K562 (cell line): ENCODE results near the gene PTPRU. TPM values are rescaled to one million over a fixed set of nuclear protein-coding genes. Genes with fewer than 3 reads are reported as not detected.

Experiments used
- ARID2 ChIP-seq: fragments of 450-650 bp; IDR thresholded peaks from 2 replicates; pipeline ENCODE4 v1.6.1; 2017; ENCODE audit warnings: antibody characterized with exemption, mild to moderate bottlenecking
- DMBX1 ChIP-seq: fragments of 250-450 bp; sonication (Bioruptor Pico); IDR thresholded peaks from 2 replicates; pipeline ENCODE4 v1.8.0; 2022; ENCODE audit warnings: inconsistent platforms, mild to moderate bottlenecking, moderate library complexity, borderline replicate concordance
- ETS2 ChIP-seq: IDR thresholded peaks from 2 replicates; pipeline ENCODE4 v1.6.1; 2016; ENCODE audit warnings: borderline replicate concordance, missing genetic modification characterization, mild to moderate bottlenecking, moderate library complexity, missing compliant biosample characterization; ENCODE audit not compliant: poor library complexity, severe bottlenecking
- LEF1 ChIP-seq: fragments of 450-650 bp; IDR thresholded peaks from 2 replicates; pipeline ENCODE4 v1.6.1; 2016; ENCODE audit warnings: mild to moderate bottlenecking
- MTA2 ChIP-seq: fragments of 450-650 bp; IDR thresholded peaks from 2 replicates; pipeline ENCODE4 v1.6.1; 2016; ENCODE audit warnings: low read depth
- NR0B1 ChIP-seq: fragments of 450-650 bp; IDR thresholded peaks from one replicate; pipeline ENCODE4 v1.6.1; 2018; ENCODE audit warnings: mild to moderate bottlenecking, moderate library complexity; ENCODE audit not compliant: partially characterized antibody
- PHF8 ChIP-seq: fragments of 200-600 bp; sonication (generic); IDR thresholded peaks from 2 replicates; pipeline ENCODE4 v1.6.1; 2012; ENCODE audit warnings: mixed run types, mild to moderate bottlenecking, inconsistent platforms, low read length, moderate library complexity, borderline replicate concordance
- ZKSCAN8 ChIP-seq: fragments of 200-800 bp; sonication (Bioruptor generic); IDR thresholded peaks from 2 replicates; pipeline ENCODE4 v1.6.1; 2016; ENCODE audit warnings: missing genetic modification characterization, missing compliant biosample characterization
- ZNF436 ChIP-seq: fragments of 250-450, 450-650 bp; sonication (Bioruptor Pico); formaldehyde crosslinking; IDR thresholded peaks from 2 replicates; pipeline ENCODE4 v1.7.0; 2020; ENCODE audit warnings: mild to moderate bottlenecking
- polyA plus RNA-seq, 8 experiments: library from polyadenylated mRNA; depleted of rRNA in 4 of 8; stranded (reverse) in 5 of 8; unstranded in 3 of 8; fragments of >200 nt; fragmentation: Nextera tagmentation in 2 of 8; fragmentation: Illumina TruSeq in 1 of 8; extraction: Ambion mirVana in 2 of 8; extraction: Trizol in 1 of 8; gene quantifications; 2 replicates each; pipeline versions ENCODE4 v1.2.1 to v1.2.3, GENCODE V29; 2011 to 2014; ENCODE audit warnings: inconsistent platforms in 1 of 8, missing spikeins in 1 of 8
- total RNA-seq, 7 experiments: library from RNA; depleted of rRNA in 6 of 7; stranded (reverse); fragments of >200 nt in 6 of 7; fragmentation: Illumina TruSeq in 2 of 7; extraction: Trizol in 2 of 7; gene quantifications; 2 replicates each; pipeline versions ENCODE4 v1.2.1 to v1.2.3, GENCODE V29; 2011 to 2021; ENCODE audit warnings: low replicate concordance in 1 of 7
- TF ChIP-seq, protein P1 (sequence below): fragments of 450-650 bp; IDR thresholded peaks from 2 replicates; pipeline ENCODE4 v1.6.1; 2016; ENCODE audit warnings: missing biosample characterization, missing genetic modification characterization

Gene PTPRU
- total and polyA plus RNA-seq, 9 of the 15 experiments (the other 6 are each of a cell fraction or from before 2014, with no cell fraction given), result 0.01 to 2.9 (median 1.0) TPM

- TF ChIP-seq NR0B1 (no peak), ARID2 (no peak), ETS2 (tag) (no peak), LEF1 (no peak; the same call in 1 of the 2 replicates), MTA2 (no peak), ZNF436 (CRISPR knock-in tag) (0 out of 2 replicates have a peak, but pooled peaks have one; percentile 31), ZKSCAN8 (CRISPR knock-in tag) (no peak), PHF8 (peak; percentile 98), DMBX1 (CRISPR knock-in tag) (peak; percentile 66; the same call in 1 of the 2 replicates)
- TF ChIP-seq, protein P1, sequence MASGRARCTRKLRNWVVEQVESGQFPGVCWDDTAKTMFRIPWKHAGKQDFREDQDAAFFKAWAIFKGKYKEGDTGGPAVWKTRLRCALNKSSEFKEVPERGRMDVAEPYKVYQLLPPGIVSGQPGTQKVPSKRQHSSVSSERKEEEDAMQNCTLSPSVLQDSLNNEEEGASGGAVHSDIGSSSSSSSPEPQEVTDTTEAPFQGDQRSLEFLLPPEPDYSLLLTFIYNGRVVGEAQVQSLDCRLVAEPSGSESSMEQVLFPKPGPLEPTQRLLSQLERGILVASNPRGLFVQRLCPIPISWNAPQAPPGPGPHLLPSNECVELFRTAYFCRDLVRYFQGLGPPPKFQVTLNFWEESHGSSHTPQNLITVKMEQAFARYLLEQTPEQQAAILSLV (tag), result no peak
- TF ChIP-seq, all 486 proteins: peak for 172
These were observed 5.6 kb upstream of the PTPRU start, which contains the start of gene MECR (continued) for GRCh38 chr1:29230553-29231378.
